SU-DHL-6 (cell line): Measurements from ENCODE around the gene BAIAP3.

Experiments used
- CTCF ChIP-seq: fragments of 200-600 bp; sonication (generic); IDR thresholded peaks from one replicate; pipeline ENCODE4 v1.5.1; 2017; ENCODE audit warnings: antibody characterized with exemption, mild to moderate bottlenecking, low read length, moderate library complexity; ENCODE audit not compliant: insufficient read depth, poor library complexity, severe bottlenecking
- EZH2phosphoT487 ChIP-seq: fragments of 200-600 bp; sonication (generic), shearing (Covaris generic); conservative IDR thresholded peaks from 2 replicates; pipeline ENCODE4 v1.6.1; 2018; ENCODE audit warnings: mild to moderate bottlenecking, antibody characterized with exemption, low read length, moderate library complexity, mixed read lengths

GRCh38 chr16:1325673-1326371, 7.6 kb upstream of the BAIAP3 start:
- TF ChIP-seq CTCF: no peak
- no peak for TF ChIP-seq EZH2phosphoT487
